A673 (cell line): ENCODE results near the gene CEACAM16. TPM values are rescaled to one million over a fixed set of nuclear protein-coding genes. Genes with fewer than 3 reads are reported as not detected.
"Not testable (repeated sequence)": the region's sequence is repeated elsewhere in the genome, so short reads cannot be mapped to it uniquely, and the experiment has no call there.

ENCODE experiments used
- BruUV-seq: library from RNA; stranded (reverse); fragments of 400-500 nt; replicated peaks from 2 replicates; lab custom pipeline; 2021; lab: Mats Ljungman, UMichigan
- CTCF ChIA-PET: fragments of 300-600 bp; sonication (Branson Sonifier 250); formaldehyde crosslinking; loops from one replicate; lab custom pipeline; 2022; ENCODE audit warnings: antibody characterized with exemption; lab: Charles Lee
- POLR2A ChIA-PET: fragments of 300-600 bp; sonication (Branson Sonifier 250); formaldehyde crosslinking; loops from one replicate; lab custom pipeline; 2022; ENCODE audit warnings: antibody characterized with exemption; ENCODE audit not compliant: low non-redundant PET; lab: Charles Lee
- DNase-seq: peaks from one replicate; pipeline ENCODE4 v3.0.0-alpha.2; 2015; ENCODE audit warnings: low spot score
- H3K27ac ChIP-seq: fragments of 200-600 bp; sonication (generic); 2 replicates; pipeline ENCODE4 v1.5.1; 2016; ENCODE audit warnings: mixed run types, low read depth, mild to moderate bottlenecking, mixed read lengths, antibody characterized with exemption, low read length; ENCODE audit not compliant: poor library complexity, severe bottlenecking
- H3K27me3 ChIP-seq: fragments of 200-600 bp; sonication (generic); replicated peaks from 2 replicates; pipeline ENCODE4 v1.6.1; 2017; ENCODE audit warnings: mixed run types, low read depth, mild to moderate bottlenecking, mixed read lengths, antibody characterized with exemption, low read length; ENCODE audit not compliant: insufficient read depth, poor library complexity
- H3K36me3 ChIP-seq: fragments of 200-600 bp; sonication (generic); 2 replicates; pipeline ENCODE4 v1.6.1; 2016; ENCODE audit warnings: mixed run types, mild to moderate bottlenecking, mixed read lengths, antibody characterized with exemption, low read length; ENCODE audit not compliant: insufficient read depth, poor library complexity, severe bottlenecking
- H3K4me1 ChIP-seq: fragments of 200-600 bp; sonication (generic); 2 replicates; pipeline ENCODE4 v1.6.1; 2017; ENCODE audit warnings: mixed run types, mild to moderate bottlenecking, mixed read lengths, antibody characterized with exemption, low read length; ENCODE audit not compliant: insufficient read depth, poor library complexity, severe bottlenecking
- H3K4me3 ChIP-seq: fragments of 200-600 bp; sonication (generic); 2 replicates; pipeline ENCODE4 v1.5.1; 2016; ENCODE audit warnings: low read depth, mixed run types, mild to moderate bottlenecking, mixed read lengths, low read length; ENCODE audit not compliant: poor library complexity, severe bottlenecking
- H3K9me3 ChIP-seq: fragments of 200-600 bp; sonication (generic); 2 replicates; pipeline ENCODE4 v1.6.1; 2016; ENCODE audit warnings: mixed run types, low read depth, mild to moderate bottlenecking, mixed read lengths, antibody characterized with exemption, low read length; ENCODE audit not compliant: poor library complexity, severe bottlenecking
- CTCF ChIP-seq: fragments of 300-800, 200-600 bp; sonication (generic); conservative IDR thresholded peaks from 2 replicates; pipeline ENCODE4 v1.5.1; 2017; ENCODE audit warnings: low read depth, mild to moderate bottlenecking, antibody characterized with exemption, low read length, moderate library complexity, mixed read lengths
- EZH2 ChIP-seq: fragments of 200-600 bp; sonication (generic); IDR thresholded peaks from 2 replicates; pipeline ENCODE4 v1.6.1; 2017; ENCODE audit warnings: borderline replicate concordance, low read depth, mild to moderate bottlenecking, mixed read lengths, antibody characterized with exemption, low read length; ENCODE audit not compliant: poor library complexity, severe bottlenecking
- intact Hi-C: fragments of 100-400 bp; cut with micrococcal nuclease; formaldehyde crosslinking; loops from one replicate; pipeline ENCODE4 v1.10.0; 2022; ENCODE audit not compliant: unreplicated experiment
- total RNA-seq: library from RNA; stranded (reverse); gene quantifications from 2 replicates; pipeline ENCODE4 v1.2.3, GENCODE V29; 2021

The CEACAM16 gene
- total RNA-seq, 1 experiment from 2014 or later: not detected

DNA sequence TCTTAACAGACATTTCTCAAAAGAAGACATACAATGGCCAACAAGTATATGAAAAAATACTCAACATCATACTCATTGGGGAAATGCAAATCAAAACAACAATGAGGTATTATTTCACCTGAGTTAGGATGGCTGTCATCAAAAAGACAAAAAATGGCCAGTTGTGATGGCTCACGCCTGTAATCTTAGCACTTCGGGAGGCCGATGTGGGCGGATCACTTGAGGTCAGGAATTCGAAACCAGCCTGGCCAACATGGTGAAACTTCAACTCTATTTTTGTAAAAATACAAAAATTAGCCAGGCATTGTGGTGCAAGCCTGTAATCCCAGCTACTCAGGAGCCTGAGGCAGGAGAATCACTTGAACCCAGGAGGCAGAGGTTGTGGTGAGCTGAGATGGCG is 22.0 kb downstream of the CEACAM16 start:
- CTCF ChIA-PET: interaction anchor here (0.7 to 1.2 kb wide), 2 partner anchors 35 to 50 kb away, joined by 4 read pairs; no protein-coding TSS in a partner anchor
- intact Hi-C loops: loop anchor here (5.0 kb wide), 1 partner anchor 231 kb away; no protein-coding TSS in a partner anchor
- H3K27me3 ChIP-seq: no peaks in the 10 kb centered on the region
- TF ChIP-seq CTCF (no peak), EZH2 (no peak)
- H3K4me3 ChIP-seq: no peak overlapping the region
- POLR2A ChIA-PET: no interaction called here
- no peaks in the 10 kb centered on the region for H3K36me3 ChIP-seq
- BruUV-seq: no TSS peak
- H3K4me1 ChIP-seq: no peaks in the 10 kb centered on the region
- no peaks in the 10 kb centered on the region for H3K9me3 ChIP-seq
- no peak for DNase-seq
- no peak overlapping the region for H3K27ac ChIP-seq

DNA sequence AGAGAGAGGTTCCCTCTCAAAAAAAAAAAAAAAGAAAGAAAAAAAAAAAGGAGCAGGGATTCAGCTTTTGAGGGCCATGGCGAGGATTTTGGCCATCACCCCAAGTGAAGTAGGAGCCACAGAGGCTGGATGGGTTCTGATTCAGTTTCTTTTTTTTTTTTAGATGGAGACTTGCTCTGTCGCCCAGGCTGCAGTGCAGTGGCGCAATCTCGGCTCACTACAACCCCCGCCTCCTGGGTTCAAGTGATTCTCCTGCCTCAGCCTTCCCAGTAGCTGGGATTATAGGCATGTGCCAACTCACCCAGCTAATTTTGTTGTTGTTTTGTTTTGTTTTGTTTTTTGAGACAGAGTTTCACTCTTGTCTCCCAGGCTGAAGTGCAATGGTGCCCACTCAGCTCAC is 22.4 kb downstream of the CEACAM16 start:
- H3K27ac ChIP-seq, POLR2A ChIA-PET, H3K4me3 ChIP-seq, H3K27me3 ChIP-seq, DNase-seq, BruUV-seq, H3K36me3 ChIP-seq, H3K9me3 ChIP-seq, H3K4me1 ChIP-seq: not testable (repeated sequence)
- CTCF ChIA-PET: interaction anchor here (0.7 kb wide), 1 partner anchor 35 kb away, joined by 4 read pairs; no protein-coding TSS in a partner anchor
- intact Hi-C loops: loop anchor here (5.0 kb wide), 1 partner anchor 231 kb away; no protein-coding TSS in a partner anchor

GRCh38 chr19:44722131-44723121 is 23.5 kb downstream of the CEACAM16 start:
- intact Hi-C loops: loop anchor here (5.0 kb wide), 1 partner anchor 230 kb away; no protein-coding TSS in a partner anchor
- TF ChIP-seq CTCF (no peak), EZH2 (no peak)
- no peak overlapping the region for H3K4me3 ChIP-seq
- H3K36me3 ChIP-seq: no peaks in the 10 kb centered on the region
- H3K9me3 ChIP-seq: no peaks in the 10 kb centered on the region
- H3K27ac ChIP-seq: no peak overlapping the region
- no peaks in the 10 kb centered on the region for H3K4me1 ChIP-seq
- ChIA-PET POLR2A (no interaction called here), CTCF (interaction anchor here (0.6 to 3.4 kb wide), 3 partner anchors 41 to 52 kb away, joined by 3 to 122 read pairs (median 9); no protein-coding TSS in a partner anchor)
- H3K27me3 ChIP-seq: no peaks in the 10 kb centered on the region
- no TSS peak for BruUV-seq
- DNase-seq: no peak
